HG02943 (cell line): ENCODE measurements around the gene CUL3.
"Not testable (repeated sequence)": the region's sequence is repeated elsewhere in the genome, so short reads cannot be mapped to it uniquely, and the experiment has no call there.

Experiments used
- ATAC-seq: cut with Tn5 transposase; IDR thresholded peaks from one replicate; pipeline ENCODE4 v1.9.1; 2021; ENCODE audit warnings: mild to moderate bottlenecking, low read depth, moderate library complexity; ENCODE audit not compliant: unreplicated experiment

Gene CUL3

DNA sequence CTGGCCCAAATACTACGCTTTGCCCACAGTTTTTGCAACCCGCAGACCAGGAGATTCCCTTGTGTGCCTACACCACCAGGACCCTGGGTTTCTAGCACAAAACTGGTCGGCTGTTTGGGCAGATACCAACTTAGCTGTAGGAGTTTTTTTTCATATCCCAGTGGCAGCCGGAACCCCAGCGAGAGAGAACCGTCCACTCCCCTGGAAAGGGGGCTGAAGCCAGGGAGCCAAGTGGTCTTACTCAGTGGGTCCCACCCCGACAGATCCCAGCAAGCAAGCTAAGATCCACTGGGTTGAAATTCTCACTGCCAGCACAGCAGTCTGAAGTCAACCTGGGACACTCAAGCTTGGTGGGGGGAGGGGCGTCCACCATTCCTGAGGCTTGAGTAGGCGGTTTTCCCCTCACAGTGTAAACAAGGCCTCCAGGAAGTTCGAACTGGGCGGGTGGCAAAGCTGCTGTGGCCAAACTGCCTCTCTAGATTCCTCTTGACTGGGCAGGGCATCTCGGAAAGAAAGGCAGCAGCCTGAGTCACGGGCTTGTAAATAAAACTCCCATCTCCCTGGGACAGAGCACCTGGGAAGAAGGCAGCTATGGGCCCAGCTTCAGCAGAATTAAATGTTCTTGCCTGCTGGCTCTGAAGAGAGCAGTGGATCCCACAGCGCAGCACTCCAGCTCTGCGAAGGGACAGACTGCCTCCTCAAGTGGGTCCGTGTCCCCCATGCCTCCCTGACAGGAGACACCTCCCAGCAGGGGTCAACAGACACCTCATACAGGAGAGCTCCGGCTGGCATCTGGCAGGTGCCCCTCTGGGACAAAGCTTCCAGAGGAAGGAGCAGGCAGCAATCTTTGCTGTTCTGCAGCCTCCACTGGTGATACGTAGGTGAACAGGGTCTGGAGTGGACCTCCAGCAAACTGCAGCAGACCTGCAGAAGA is 99.8 kb downstream of the CUL3 start:
- not testable (repeated sequence) for ATAC-seq

DNA sequence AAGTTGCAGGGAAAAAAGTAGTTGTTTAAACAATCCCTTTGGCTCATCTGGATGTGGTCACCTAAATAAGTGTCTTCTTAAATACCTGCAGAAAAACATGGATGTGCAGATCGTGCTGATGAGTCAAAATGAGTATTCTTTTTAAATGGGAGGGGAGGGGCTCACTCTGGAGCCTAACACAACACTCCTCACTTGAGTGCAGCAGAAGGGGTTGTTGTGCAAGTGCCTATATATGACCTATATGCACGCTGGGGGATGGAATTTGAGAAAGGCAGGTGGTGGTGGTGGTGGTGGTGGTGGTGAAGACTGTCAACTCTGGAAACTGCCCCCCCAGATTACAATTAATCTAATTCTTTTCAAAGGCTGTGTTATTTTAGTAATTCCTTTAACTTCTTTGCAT is 105.3 kb downstream of the CUL3 start:
- no peak for ATAC-seq

DNA sequence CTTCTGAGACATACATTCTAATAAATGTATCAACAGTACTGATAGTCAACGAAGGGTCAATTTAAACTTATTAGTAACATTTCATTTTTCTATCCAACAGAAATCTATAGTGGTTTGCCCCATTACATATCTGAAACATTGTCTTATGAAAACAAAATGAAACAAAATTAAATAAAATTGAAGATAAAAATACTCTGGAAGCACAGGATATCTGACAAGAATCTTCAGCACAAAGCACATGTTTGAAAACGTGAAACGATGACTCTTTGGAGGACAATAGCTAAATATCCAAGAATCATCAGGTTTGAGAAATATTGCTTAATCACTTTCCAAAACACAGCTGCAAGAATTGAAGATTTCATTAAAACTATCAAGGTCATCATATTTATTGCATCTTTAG is 112.3 kb downstream of the CUL3 start:
- ATAC-seq: no peak

DNA sequence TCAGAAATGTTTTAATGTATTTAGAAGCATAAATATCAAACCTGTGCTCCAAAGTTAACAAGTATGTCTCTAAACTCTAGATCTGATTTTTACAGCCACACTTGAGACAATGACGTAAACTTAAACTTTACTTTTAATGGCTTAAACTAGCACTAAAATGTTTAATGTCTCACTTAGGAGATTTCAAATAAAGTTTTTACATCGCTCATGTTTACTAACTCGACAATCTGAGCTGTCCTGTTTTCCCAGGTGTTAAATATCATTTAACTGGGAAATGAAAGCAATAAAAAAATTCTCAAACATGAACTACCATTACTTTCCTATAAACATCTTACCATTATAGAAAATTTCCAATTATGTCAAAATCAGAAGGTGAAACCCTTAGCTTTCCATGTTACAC is 113.0 kb downstream of the CUL3 start:
- no peak for ATAC-seq

DNA sequence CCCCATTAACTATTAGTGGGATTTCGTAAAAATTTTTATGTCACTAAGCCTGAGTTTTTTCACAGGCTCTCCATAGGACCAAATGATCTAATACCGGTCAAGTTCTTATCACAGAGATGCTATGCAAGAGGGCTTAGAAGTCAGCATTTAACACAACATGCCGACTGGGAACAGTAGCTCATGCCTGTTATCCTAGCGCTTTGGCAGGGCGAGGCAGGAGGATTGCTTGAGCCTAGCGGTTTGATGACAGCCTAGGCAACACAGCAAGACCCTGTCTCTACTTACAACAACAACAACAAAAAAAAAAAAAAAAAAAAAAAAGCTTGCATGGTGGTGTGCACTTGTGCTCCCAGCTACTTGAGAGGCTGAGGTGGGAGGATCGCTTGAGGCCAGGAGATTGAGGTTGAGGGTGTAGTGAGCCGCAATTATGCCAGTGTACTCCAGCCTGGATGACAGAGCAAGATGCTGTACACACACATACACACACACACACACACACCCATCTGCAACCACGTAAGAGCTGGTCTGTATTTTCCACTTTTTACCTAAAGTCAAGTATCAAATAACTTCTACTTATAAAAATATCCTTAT is 115.7 kb downstream of the CUL3 start:
- no peak for ATAC-seq

DNA sequence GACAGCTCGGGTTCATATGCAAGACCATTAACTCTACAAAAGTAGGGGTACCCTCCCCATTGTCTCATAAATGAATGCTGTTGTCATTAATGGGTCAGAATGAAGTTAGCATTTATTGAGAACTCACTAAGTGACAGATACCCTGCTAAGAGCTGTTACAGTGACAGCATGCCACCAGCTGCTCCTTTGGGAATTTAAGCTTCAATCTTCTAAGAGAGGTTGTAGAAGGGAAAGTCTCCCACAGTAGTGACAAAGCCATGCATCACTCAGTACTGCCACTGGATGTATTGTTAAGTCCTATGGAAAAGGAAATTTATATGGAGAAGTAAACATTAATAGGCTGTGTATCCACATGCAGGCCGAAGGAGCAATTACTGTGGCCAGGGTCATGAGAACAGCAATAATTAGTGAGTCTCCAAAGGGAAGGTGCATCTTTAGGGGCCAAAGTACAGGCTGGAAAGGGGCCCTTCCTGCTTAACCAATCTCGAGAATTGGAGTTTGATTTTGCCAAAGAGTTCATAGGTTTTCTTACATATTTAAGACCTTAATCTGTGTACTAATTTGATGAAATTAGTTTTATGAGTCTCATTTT is 118.8 kb downstream of the CUL3 start:
- no peak for ATAC-seq

DNA sequence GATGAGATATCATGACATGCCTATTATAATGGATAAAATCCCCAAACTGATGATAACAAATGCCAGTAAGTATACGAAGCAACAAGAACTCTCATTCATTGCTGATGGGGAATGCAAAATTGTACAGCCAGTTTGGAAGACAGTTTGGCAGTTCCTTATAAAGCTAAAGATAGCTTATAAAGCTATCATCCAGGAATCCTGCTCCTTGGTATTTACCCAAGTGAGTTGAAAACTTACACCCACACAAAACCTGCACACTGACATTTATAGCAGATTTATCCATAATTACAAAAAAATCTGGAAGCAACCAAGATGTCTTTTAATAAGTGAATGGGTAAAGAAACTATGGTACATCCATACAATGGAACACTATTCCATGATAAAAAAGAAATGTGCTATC is 123.8 kb downstream of the CUL3 start:
- ATAC-seq: no peak

DNA sequence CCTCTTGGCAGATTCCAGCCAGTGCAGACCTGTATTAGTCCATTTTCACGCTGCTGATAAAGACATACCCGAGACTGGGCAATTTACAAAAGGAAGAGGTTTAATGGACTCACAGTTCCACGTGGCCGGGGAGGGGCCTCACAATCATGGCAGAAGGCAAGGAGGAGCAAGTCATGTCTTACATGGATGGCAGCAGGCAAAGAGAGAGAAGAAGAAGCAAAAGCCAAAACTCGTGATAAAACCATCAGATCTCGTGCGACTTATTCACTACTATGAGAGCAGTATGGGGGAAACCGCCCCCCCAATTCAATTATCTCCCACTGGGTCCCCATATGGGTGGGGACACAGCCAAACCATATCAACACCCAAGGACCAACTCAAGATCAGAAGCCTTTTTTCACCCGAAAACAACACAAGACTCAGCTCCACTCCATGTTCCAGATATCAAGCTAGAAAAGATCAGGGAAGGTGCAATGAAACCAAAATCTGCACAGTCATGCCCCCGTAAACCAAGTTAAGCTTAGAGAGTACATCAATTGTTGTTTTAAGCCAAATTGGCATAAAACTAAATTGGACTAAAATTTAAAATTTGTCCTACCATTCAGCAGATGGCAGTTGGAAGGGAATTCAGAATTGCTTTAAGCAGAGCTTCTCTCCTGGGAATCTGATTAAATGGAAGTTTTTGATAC is 127.6 kb downstream of the CUL3 start:
- ATAC-seq: no peak

DNA sequence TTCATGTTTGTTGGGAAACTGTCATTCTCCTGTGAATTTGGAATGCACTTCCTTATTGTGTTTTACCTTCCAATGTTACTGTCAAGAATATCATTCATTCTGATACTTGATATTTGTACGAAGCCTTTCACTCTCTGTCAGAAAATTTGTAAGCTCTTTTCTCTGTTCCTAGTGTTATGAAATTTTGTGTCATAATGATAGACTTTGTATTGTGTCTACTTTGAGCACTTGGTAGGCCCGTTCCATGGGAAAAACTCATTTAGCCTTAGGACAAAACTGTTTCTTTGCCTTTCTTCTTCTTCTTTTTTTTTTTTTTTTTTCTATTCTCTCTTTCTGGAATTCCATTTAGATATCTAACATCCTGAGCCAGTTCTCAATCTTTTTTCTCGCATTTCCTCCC is 131.3 kb downstream of the CUL3 start:
- ATAC-seq: no peak

DNA sequence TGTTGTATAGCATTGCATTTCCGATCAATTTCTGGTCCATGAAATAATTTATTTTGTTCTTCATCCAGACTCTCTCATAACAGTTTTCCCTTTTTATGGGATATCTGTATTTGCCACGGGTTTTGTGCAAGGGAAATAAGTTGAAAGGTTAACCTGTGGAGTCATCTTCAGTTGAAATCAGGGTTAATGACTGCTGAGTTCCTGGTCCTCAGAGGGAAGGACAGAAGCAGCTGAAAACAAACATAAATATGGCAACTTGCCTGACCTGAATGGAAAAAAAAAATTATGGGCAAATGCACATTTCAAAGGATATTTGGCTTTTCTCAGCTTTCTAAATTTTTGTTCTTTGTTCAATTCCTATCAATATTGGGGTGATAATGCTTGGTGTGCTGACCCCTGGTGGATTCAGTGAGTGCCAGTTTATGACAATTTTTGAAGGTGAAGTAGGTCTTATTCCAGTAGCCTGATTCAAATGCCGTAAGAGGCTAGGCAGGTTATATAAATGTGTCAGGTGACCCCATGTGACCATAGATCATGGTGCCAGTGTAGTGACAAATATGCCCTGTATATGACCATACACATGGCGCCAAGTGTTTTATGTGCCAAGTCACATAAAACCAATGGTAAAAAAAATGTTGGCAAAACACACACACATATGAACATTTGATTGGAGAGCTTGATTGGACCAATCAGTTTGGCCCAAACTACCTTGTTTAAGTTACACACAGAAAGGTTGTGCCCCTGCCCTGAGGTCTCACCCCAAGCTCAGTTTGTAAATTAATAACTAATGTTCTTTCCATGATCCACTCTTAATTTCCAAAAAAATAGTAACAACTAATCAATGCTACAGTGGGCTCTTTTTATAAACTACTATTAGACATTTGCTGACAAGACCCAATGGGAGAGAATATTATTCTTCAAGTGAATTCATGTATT is 135.7 kb downstream of the CUL3 start:
- ATAC-seq: no peak

DNA sequence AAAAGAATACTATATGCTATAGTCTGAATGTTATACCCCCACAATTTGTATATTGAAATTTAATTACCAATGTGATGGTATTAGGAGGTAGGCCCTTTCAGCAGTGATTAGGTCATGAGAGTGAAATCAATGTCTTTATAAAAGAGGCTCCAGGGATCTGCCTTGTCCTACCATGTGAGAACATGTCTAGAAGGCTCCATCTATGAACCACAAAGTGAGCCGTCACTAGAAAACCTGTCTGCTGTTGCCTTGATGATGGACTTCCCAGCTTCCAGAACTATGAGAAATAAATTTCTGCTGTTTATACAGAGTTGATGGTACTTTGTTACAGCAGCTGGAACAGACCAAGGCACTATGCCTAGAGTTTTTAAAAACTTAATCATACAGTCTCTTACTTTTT is 136.9 kb downstream of the CUL3 start:
- no peak for ATAC-seq

DNA sequence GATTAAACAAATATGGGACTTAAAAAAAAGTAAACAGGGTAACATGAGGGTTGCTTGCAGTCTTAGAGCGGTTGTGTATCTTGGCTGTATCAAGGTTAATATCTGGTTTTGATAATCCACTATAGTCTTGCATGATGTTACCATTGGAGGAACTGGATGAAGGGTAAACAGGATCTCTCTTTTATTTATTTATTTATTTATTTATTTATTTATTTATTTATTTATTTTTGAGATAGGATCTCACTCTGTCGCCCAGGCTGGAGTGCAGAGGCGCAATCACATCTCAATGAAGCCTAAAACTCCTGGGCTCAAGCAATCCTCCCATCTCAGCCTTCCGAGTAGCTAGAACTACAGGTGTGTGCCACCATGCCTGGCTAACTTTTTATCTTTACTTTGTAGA is 140.4 kb downstream of the CUL3 start:
- no peak for ATAC-seq

DNA sequence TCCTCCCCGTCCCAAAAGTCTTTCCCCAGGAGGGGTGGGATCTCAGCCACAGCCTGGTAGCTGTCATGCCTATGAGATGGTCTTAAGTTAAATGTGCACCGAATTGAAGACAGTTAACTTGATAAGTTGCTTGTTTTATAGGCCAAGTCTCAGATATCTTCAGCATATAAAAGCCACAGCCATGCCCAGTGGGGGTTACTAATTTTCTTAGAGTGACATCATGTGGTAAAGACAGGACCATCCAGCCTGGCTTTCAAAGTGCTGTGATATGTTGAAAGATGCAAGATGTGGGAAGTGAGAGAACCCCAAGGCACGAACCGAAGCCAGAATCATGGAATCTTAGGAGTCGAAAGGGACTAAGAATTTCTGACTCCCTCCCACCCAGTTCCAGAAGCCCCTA is 141.1 kb downstream of the CUL3 start:
- ATAC-seq: no peak

DNA sequence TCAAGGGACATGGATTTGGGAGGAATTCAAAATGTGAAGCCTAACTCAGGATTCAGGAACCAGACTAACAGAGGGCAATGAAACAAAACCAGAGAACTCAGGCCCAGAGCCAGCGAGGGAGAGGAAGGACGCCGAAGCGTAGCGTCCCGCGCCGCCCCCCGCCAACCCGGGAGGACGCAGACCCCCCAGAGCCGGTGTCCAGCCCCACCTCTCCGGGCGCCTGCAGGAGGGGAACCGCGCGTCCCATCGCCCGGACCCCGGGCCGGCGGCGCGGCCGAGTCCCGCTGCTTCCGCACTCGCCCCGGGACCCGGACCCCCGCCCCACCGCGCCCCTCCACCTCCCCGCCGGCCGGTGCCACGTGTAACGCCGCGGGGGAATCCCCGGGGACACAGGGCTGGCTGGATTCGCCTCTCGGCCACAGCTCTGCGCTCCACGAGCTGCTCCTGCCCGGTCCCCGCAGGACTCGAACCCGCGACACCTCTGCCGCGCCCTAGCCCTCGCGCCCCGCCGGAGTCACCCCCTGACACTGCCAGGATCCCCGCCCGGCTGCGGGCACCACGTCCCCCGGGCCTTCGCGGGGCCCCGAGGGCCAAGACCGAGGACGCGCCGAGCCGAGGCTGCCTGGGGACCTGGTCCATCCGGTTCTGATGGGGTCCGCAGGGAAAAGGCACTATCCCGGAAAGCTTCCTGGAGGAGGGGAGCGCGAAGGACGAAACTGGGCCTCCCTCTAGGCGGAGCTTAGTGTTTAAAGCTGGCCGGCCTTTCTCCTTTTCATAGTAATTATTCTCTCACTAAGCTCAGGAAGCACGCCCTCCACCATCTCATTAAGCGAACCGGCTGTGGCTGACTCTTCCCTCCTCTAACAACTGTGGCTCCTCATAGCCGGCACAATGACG is 142.8 kb downstream of the CUL3 start:
- no peak for ATAC-seq

DNA sequence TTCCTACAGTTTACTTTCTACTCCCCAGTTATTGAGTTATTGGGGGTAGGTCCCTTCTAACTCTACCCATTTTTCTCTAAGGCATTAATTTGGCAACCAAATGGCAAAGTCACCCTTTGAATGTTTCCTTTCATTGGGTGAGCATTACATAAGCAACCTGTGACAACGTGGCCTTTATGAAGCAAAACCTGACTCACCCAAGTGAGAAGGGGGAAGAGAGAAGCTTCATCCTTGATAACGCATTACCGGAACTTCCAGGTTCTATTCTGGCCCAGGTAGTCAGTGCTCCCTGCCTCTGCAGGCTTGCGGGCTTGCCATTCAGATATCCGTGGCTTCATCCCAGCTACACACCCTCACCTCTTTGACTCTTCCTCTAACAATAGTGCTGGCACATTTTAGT is 144.2 kb downstream of the CUL3 start:
- ATAC-seq: no peak

DNA sequence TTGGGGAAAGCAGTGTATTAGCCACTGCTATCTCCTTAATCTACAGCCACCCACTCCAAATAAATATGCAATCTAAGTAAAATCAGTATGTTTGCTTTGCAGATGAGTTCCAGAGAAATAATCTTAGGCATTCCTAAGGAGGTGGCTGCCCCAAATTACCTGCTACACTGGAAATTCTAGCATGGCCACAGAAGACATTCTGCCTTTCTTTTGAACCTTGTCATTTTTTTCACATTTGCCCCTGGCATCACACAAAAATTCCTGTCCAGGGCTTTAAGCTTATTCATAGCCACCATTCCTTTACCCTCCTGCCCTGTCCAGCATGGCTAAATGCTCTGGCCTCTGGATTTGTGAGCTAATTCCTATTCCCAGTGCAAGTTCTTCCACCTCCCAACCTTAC is 146.4 kb downstream of the CUL3 start:
- ATAC-seq: no peak

DNA sequence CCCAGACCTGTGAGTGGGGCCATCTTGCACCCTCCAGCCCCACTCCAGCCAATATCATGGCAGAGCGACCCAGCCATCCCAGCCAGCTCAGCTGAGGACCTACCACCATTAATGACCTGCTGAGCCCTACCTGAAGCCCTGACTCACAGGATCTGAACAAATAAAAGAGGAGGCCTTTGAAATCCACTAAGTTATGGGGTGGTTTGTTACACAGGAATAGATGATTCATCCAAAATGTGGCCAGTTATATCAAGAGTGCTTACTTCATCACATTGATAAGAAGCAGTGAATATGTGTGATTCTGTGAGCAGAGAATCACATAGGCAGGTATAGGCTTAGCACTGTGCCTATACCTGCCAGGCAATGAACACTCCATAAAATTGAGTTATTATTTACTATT is 148.5 kb downstream of the CUL3 start:
- ATAC-seq: no peak

DNA sequence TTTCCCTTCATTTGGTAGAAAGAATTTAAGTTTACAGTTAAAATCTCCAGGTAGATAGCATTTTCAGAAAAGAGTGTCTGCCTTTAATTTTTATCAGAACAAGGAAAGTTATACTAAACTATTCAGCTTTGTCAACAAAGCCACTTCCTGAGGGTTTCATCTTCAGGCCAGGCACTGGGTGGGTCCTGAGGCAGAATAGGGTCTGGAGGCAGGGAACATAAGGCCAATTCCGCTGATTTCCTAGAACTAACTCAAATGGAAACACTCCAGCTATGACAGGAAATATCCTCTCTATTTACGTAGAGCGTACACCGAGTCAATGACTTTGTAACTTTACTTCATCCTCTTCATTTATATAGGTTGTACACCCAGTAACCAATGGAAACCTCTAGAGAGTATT is 150.5 kb downstream of the CUL3 start:
- no peak for ATAC-seq

DNA sequence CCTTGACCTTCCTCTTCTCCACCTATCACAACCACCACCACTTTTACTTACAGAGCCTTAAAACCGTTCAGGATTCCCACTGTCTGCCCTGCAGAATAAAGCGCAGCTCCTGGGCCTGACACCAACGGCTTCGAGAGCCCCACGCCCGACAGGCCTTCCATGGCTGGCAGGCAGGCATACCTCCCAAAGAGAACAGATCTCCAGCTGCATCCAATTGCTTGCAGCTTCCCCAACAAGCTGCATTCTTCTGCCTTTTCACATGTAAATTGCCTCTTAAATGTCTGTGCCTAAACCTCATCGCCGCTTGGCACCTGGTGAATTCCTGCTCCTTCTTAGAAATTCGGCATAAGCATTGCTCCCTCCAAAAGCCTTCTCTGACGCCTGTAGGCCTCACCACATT is 151.7 kb downstream of the CUL3 start:
- ATAC-seq: no peak
